H1 (cell line): ENCODE data around the gene FAIM2.

Source experiments
- BCL11A ChIP-seq, 2 experiments: IDR thresholded peaks; one replicate each; pipeline ENCODE4 v1.6.1; 2011; ENCODE audit warnings: low read depth in 2 of 2, low read length in 2 of 2, mild to moderate bottlenecking in 2 of 2
- EZH2 ChIP-seq: fragments of 200-600 bp; sonication (generic); IDR thresholded peaks from 2 replicates; pipeline ENCODE4 v1.7.1; 2012; ENCODE audit warnings: low read depth, mild to moderate bottlenecking, moderate library complexity, low read length, inconsistent platforms; ENCODE audit not compliant: severe bottlenecking
- FOSL1 ChIP-seq: IDR thresholded peaks from 2 replicates; pipeline ENCODE4 v1.6.1; 2011; ENCODE audit warnings: mild to moderate bottlenecking, low read depth, low read length, moderate library complexity; ENCODE audit not compliant: insufficient read depth
- GTF2F1 ChIP-seq: IDR thresholded peaks from 2 replicates; pipeline ENCODE4 v1.6.1; 2012; ENCODE audit warnings: low read depth, low read length, improper control_type of control experiment, borderline replicate concordance
- KDM5A ChIP-seq: fragments of 200-600 bp; IDR thresholded peaks from 2 replicates; pipeline ENCODE4 v1.7.1; 2012; ENCODE audit warnings: mild to moderate bottlenecking, low read length, inconsistent platforms, mixed read lengths
- POLR2A ChIP-seq, 2 experiments: IDR thresholded peaks; 1 replicate in 1 of 2; 2 replicates in 1 of 2; pipeline ENCODE4 v1.6.1; 2011; ENCODE audit warnings: low read depth in 2 of 2, low read length in 2 of 2, mild to moderate bottlenecking in 2 of 2; ENCODE audit errors: control extremely low read depth in 1 of 2
- POLR2AphosphoS5 ChIP-seq: IDR thresholded peaks from 2 replicates; pipeline ENCODE4 v1.6.1; 2011; ENCODE audit warnings: low read depth, low read length
- RXRA ChIP-seq: IDR thresholded peaks from 2 replicates; pipeline ENCODE4 v1.6.1; 2011; ENCODE audit warnings: low read depth, mild to moderate bottlenecking, low read length, moderate library complexity; ENCODE audit not compliant: insufficient read depth
- SP2 ChIP-seq: IDR thresholded peaks from 2 replicates; pipeline ENCODE4 v1.6.1; 2012; ENCODE audit warnings: mild to moderate bottlenecking, low read length, inconsistent platforms
- TEAD4 ChIP-seq: IDR thresholded peaks from 2 replicates; pipeline ENCODE4 v1.6.1; 2012; ENCODE audit warnings: low read depth, low read length, inconsistent platforms, mixed read lengths
- ZNF274 ChIP-seq: IDR thresholded peaks from 2 replicates; pipeline ENCODE4 v1.7.0; 2012; ENCODE audit warnings: low read length, borderline replicate concordance; ENCODE audit errors: extremely low read depth
- TF ChIP-seq, protein P1 (sequence below), 3 experiments: IDR thresholded peaks; 1 replicate in 2 of 3; 2 replicates in 1 of 3; pipeline versions ENCODE4 v1.5.1 to v1.6.1; 2011; ENCODE audit warnings: low read length in 3 of 3, mild to moderate bottlenecking in 3 of 3, inconsistent platforms in 2 of 3, low read depth in 1 of 3, moderate library complexity in 1 of 3; ENCODE audit not compliant: insufficient read depth in 1 of 3; ENCODE audit errors: control extremely low read depth in 1 of 3
- TF ChIP-seq, protein P2 (sequence below): IDR thresholded peaks from 2 replicates; pipeline ENCODE4 v1.6.1; 2011; ENCODE audit warnings: low read length, improper control_type of control experiment

DNA sequence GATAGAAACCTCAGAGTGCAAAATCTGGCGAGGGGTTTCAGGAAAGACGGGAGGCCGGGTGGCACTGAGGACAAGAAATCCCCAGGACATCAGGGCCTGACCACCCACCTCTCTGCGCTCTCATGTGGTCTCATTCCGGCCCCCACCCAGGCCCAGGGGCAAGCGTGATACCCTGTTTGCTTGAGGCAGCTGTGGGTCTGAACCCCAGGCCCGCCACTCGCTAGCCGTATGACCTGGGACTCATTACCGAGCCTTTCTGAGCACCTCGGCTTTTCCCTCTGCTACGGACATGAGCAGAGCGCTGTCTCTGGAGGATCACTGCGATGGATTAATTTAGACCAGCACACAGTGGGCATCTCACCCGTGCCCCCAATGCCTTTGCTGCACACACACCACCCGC lies 35.3 kb downstream of the FAIM2 start:
- TF ChIP-seq, protein P1, sequence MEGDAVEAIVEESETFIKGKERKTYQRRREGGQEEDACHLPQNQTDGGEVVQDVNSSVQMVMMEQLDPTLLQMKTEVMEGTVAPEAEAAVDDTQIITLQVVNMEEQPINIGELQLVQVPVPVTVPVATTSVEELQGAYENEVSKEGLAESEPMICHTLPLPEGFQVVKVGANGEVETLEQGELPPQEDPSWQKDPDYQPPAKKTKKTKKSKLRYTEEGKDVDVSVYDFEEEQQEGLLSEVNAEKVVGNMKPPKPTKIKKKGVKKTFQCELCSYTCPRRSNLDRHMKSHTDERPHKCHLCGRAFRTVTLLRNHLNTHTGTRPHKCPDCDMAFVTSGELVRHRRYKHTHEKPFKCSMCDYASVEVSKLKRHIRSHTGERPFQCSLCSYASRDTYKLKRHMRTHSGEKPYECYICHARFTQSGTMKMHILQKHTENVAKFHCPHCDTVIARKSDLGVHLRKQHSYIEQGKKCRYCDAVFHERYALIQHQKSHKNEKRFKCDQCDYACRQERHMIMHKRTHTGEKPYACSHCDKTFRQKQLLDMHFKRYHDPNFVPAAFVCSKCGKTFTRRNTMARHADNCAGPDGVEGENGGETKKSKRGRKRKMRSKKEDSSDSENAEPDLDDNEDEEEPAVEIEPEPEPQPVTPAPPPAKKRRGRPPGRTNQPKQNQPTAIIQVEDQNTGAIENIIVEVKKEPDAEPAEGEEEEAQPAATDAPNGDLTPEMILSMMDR (IDR thresholded peaks at IDR 0.05; ENCODE audit: control extremely low read depth in 1 of 3, insufficient read depth in 1 of 3, low read depth in 1 of 3, low read length in 3 of 3) = no peak
- TF ChIP-seq EZH2 (no peak), BCL11A (IDR thresholded peaks at IDR 0.05; ENCODE audit: low read depth in 2 of 2, low read length in 2 of 2) (no peak), RXRA (no peak), KDM5A (no peak), POLR2AphosphoS5 (no peak), TEAD4 (no peak), SP2 (no peak), FOSL1 (no peak), GTF2F1 (no peak), POLR2A (IDR thresholded peaks at IDR 0.05; ENCODE audit: control extremely low read depth in 1 of 2, low read depth in 2 of 2, low read length in 2 of 2) (no peak), ZNF274 (no peak)
- TF ChIP-seq, protein P2, sequence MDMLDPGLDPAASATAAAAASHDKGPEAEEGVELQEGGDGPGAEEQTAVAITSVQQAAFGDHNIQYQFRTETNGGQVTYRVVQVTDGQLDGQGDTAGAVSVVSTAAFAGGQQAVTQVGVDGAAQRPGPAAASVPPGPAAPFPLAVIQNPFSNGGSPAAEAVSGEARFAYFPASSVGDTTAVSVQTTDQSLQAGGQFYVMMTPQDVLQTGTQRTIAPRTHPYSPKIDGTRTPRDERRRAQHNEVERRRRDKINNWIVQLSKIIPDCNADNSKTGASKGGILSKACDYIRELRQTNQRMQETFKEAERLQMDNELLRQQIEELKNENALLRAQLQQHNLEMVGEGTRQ = no peak
